T-helper 1 cell treated with Interleukin-12 subunit alpha and Interleukin-12 subunit beta and Interleukin-4 antibody, amounts not matched to agents 30 ng/mL and 1 ng/mL, for 36 hours (primary cell): Measurements from ENCODE around the gene LRRK1. TPM values are rescaled to one million over a fixed set of nuclear protein-coding genes. Genes with fewer than 3 reads are reported as not detected.

Experiments used
- intact Hi-C: fragments of 100-400 bp; cut with micrococcal nuclease; formaldehyde crosslinking; loops from one replicate; pipeline ENCODE4 v1.15.1; 2024
- total RNA-seq: library from RNA; stranded (reverse); gene quantifications from 2 replicates; pipeline ENCODE4 v1.2.3, GENCODE V29; 2022

LRRK1 gene
- total RNA-seq, 1 donor from 2014 or later = 0.86 TPM

DNA sequence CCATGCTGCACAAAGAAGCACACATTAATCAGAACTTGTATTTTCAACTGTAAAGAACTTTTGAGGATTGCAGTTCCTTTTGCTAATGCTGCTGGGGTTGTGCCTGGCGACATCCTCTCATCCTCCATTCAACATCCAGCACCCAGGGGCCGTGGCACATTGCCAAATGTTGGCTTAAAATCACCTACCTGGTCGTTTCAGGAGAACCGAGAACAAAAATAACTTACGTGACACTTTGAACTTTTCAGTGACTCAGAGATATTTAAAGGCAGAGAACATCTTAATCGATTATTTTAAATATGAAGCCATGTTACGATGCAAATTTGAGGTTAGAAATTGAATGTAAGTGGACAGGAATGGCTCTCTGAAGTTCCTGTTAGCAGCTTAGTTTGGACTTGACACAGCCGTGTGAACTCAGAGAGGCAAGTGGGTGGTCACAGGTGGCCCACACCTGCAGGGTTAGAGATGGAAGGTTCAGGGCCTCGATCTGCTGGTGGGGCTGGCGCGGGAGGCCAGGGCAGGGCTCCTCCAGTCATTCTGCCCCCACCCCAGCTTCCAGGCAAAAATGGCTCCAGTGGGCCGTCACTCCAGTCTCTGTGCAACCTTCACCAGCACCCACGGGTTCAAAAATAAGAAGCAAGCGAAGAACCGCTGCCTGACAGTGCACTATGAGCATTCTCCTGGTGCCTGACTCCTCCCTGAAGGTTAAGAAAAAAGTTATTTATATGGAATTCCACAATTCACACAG is 12.2 kb downstream of the LRRK1 start:
- intact Hi-C loops = no loop called here

DNA sequence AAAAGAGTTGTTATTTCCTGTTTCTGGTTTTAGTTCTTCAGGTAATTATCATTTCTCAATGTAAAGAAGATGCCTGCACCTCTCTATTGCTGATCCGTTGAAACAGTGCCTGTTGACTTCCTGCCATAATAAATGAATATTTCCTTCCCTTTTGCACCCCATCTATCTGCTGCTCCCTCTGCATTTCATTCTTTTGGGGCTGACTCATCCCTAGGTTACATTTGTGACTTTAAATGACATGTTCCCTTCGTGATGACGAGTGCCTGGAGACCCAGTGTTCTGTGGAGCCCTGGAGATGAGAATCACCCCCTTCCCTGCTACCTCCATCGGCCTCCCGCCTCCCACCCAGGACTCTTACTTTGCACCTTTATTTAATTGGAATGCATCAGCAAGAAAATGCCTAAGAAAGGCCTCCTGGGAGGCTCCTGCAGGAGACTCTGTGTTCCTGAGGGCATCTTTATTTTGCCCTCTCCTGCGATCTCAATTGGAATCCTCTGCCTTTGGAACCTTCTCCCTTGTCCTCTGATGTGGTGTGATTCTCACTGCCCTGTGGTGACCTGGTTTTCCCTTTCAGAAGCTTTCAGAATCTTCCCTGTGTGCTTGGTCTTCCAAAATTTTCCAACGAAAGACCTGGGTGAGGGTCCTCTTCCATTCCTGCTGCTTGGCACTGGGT is 13.7 kb downstream of the LRRK1 start:
- intact Hi-C loops = no loop called here

DNA sequence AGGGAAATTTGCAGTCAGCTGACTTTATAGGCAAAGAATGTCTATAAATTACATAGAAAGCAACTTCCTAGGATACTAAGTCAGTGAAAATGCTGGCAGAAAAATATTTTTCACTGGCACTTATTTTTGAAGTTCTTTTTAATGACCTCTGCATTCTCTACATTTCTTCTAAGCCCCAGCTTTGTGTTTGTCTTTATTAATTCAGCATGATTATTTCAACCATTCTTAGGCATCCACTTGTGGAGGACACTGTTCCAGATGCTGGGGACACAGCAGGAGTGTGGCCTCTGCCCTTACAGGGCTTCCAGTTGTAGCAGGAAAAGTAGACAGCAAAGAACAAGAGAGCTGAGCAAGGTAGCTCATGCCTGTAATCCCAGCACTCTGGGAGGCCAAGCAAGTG is 15.0 kb downstream of the LRRK1 start:
- intact Hi-C loops = no loop called here

DNA sequence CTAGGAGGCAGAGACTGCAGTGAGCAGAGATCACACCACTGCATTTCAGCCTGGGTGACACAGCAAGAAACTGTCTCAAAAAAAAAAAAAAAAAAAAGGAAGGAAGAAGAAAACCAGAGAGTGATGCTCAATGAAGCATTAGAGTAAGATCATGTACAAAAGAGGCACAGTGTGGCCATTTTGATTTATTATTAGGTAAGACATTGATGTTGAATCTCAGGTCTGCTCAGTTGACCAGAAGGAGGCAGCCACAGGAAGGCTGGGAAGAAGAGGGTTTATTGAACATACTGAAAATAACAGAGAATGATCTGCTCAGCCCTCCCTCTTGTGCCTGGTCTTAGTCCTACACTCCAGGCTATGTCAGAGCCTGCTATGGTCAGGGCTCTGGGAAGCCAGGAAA is 15.6 kb downstream of the LRRK1 start:
- intact Hi-C loops = no loop called here

DNA sequence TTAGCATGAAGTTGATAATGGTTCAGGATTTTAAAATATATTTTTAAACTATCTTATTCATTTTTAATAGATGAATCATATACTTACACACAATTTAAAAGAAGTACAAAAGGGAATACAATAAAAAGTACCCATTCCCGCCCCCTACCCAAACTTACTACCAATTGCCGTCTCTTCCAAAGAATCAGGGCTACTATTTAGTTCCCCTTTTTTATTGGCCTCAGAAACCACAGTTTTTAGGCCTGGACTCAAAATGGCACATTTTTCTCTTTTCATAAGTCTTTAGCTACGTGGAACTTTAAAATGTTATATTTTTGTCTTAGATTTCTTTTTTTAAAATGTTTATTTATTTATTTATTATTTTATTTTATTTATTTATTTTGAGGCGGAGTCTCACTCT is 18.0 kb downstream of the LRRK1 start:
- intact Hi-C loops = no loop called here

DNA sequence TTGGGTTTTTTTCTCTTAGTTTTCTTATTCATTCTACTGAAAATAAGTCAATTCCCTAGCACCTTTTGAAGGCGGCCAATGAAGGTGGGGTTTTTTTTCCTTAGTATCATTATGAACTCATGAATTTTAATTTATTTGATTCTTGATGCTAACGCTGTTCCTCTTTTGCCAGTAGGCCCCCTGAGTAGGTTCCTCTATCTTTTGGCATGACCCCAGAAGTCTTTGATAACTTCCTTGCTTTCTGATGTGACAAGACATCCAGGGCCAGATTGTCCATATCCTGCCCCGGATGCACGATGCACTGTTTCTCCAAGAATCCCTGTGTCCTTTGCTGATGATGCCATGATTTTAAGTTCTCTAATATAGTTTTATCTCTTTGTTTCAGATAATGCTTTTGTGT is 20.6 kb downstream of the LRRK1 start:
- intact Hi-C loops = no loop called here

DNA sequence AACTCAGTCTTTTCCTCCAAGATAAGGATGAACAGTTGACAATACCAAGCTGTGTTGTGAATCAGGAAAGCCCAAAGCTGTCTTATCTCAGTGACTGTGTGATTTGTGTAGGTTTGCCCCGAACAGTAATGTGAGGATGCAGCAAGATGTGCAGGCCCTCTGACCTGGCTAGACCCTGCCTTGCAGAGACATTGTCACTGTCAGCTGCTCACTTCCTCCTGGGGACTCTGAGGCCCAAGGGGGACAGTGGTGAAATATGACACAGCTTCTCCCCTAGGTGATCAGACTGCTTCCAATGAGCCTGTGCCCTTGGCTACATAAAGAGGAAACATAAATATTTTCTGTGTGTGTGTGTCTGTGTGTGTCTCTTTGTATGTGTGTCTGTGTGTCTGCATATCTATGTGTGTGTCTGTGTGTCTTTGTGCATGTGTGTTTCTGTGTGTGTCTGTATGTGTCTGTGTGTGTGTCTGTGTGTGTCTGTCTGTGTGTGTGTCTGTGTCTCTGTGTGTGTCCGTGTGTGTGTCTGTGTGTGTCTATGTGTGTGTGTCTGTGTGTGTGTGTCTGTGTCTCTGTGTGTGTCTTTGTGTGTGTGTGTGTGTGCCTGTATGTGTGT is 21.7 kb downstream of the LRRK1 start:
- intact Hi-C loops = no loop called here

DNA sequence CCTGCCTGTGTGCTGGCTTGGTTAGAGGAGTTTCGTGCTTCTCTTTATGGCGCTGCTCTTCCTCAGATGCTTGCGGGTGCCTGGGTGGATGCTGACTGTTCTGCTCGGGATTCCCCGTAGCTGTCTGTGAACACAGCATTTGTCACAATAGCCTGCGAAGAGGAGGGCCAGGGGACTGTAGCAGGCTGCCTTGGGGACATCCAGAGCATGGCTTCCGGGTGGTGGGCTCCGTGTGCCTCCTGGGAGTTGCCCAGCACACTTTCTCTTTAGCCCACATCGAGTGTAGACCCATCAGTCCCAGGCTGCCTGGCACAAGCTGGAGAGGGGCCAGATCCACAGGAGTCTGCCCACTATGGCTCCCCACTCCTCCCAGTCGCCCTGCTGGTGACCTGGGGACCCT is 22.4 kb downstream of the LRRK1 start:
- intact Hi-C loops = no loop called here

DNA sequence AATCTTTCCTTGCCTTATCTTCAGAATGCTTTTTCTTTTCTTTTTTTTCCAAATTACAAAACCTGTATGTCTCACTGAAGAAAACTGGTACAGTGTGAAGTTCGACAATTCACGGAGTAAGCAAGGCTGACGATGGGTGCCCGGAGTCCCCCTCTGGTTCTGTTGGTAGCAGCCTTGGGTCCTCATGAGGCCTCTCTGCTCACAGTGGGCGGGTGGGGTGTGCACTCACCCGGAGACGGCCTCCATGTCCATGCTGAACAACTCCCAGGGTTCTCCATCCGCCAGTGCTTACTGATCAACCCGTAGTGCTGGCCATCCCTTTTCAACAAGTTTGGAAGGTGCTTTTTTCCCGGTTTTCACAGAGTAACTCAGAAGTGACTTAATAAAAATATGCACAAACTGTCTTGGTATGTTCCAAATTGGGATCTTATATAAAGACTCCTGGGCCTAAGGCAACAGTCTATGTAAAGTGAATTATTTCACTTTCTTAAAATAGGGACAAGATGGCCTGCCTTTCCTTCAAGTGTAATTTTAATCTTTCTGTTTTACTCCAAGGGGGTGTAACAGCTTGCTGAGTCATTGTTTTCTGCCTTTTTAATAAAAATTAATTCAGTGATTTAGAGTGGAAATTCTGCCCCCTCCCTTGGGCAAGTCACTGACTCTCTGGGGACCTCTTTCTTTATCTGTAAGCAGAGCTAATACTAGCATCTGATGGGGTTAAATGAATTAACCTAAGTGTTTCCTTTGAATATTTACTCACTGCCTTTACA is 23.7 kb downstream of the LRRK1 start:
- intact Hi-C loops = no loop called here

DNA sequence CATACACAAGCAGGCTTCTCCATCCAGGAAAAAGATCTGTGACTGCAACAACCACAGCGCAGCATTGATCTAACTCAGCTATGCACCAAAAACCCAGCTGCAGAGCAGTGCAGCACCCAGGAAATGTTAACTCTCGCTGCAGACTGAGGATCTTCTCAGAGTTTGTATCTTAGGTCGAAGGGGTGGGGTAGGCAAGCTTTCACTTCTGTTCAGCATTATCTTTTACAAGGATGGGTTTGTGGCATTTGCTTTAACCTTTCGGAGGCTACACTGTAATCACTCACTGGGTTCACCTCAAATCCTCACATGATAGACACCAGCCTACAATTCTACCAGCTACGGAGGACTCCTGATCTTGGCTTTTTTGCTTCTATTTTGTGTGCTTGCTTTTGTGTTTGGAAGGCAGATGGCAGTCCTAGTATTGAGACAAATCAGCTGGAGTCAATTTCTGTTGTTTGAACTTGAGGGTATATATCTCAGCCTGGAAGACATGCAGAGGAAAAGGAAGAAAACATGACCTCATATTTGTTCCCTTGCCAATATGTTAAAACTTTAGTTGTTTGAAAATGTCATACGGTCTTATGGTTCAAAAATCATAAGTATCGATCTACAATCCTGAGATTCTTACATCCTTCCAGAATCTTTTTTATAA is 25.2 kb downstream of the LRRK1 start:
- intact Hi-C loops = no loop called here

DNA sequence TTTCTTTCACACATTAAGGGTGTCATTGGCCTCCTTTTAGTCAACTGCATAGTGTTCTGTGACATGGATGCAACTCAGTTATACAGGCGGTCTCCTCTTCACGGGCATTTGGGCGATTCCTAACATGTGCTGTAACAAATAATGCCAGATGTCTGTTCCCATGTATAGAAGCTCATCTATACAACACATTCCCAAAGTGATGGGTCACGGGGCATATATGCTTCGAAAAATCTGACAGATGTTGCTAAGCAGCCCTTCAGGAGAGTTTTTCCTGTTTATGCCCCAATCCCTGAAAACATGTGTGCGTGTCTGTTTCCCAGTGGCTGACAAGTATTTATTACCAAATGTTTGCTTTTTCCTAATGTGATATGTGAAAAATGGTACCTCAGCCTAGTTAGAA is 25.8 kb downstream of the LRRK1 start:
- intact Hi-C loops = no loop called here

DNA sequence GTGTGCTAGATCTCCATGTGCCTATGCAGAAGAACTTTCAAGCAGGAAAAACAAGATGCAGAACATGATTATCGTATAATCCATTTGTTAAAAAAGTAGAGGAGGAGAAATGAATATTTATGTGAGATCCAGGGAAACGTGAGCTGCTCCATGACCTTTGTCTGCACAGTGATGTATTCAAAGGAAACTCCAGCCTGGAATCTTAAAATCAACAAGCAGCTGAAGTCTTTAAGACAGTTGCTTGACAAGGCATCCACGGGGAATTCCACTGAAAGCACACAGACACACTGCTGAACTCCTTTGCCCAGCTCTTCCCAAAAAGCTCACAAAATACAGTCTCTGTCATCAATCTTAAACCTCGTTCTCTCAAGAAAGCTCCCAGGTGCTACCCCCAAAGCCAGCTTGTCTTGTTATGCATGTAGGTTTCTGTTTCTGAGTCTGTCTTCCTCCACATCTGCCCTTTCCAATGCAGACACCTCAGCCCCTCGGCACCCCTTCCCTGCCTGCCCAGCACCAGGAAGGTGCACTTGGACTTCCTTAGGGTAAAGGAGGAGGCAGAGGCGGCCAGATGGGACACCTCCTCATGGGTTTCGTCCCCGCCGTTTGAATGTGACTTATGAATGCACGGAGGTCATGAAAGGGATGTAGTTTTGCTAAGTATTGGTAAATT is 28.7 kb downstream of the LRRK1 start:
- intact Hi-C loops = no loop called here

DNA sequence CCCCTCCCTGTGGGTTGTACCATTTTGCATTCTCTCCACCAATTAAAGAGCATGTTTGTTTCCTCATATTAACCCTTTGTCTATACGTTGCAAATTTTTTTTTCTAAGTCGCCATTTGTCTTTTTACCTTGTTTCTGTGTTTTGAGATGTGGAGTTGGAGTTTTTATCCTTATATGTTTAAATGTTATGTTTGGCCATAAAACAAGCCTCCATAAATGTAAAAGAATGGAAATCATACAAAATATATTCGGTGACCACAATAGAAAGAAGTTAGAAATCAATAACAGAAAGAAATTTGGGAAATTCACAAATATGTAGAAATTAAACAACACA is 29.2 kb downstream of the LRRK1 start:
- intact Hi-C loops = no loop called here

DNA sequence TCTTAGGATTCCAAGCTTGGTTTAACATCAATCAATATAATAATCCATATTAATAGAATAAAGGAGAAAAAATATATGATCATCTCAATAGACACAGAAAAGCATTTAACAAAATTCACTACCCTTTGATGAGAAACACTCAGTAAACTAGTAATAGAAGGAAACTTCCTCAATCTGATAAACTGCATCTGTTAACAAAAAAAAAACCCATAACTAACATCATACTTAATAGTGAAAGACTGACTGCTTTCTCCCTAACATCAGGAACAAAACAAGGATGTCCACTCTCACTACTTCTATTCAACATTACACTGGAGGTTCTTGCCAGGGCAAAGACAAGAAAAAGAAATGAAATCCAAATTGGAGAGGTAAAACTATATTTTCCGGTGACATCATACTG is 30.5 kb downstream of the LRRK1 start:
- intact Hi-C loops = no loop called here

DNA sequence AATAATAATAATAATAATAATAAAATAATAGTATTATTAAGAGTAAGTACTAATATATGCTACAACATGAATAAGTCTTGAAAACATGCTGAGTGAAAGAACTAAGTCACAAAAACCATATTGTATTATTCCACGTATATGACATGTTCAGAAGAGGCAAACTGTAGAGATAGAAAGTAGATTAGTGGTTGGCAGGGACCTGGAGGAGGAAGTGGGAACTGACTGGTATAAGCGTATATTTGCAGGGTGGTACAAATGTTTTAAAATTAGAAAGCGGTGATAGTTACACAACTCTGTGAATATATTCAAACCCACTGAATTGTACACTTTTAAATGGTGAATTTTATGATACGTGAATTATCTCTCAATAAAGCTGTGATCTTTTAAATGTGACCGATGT is 32.8 kb downstream of the LRRK1 start:
- intact Hi-C loops = no loop called here

DNA sequence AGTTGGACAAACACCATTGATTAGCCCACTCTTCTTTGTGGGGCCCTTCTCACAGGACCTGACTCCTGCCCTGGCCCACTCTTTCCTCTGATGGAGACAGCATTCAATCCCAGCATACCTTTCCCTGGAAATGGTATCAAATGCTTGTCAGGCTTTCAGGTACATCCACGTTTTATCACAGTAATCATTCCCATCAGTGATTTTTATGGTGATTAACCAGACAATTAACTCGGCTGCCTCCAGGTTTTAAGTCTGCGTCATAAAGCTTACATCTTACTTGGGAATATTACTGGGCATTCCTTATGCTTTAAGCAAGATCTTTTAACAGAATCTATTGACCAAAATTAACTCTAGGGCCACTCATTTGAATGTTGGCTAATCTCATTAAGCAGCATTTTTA is 33.4 kb downstream of the LRRK1 start:
- intact Hi-C loops = no loop called here

DNA sequence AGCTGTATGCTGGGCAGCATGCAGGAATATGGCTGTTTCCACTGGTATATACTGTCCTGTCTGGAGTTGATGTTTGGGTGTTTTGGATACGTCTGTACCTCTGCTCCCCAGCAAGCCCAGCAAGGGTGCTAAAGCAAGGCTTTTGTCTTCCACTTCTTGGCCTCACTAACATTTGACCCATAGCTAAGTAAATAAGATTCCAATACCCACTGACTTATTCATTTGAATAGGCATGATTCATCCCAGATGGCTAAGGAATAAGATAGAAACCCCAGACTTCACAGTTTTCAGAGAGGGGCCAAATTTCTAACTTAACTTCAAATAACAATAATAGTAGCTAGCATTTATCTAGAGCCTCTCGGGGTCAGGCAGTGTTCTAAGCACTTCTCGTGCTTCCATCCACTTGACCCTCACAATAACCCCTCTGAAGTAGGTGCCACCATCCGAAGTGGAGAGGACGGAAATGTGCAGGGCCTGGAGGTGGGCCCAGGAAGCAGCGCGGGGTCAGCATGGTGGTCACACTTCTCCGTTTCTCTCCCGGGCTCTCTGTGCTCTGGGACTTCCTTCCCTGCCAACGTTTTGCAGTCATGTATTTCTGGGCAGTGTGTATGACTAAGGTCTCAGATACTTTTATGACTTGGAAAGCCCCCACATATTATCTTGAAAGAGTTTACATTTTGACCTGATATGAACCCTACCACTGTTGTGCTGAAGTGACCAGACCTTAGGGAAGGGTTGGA is 39.3 kb downstream of the LRRK1 start:
- intact Hi-C loops = no loop called here

DNA sequence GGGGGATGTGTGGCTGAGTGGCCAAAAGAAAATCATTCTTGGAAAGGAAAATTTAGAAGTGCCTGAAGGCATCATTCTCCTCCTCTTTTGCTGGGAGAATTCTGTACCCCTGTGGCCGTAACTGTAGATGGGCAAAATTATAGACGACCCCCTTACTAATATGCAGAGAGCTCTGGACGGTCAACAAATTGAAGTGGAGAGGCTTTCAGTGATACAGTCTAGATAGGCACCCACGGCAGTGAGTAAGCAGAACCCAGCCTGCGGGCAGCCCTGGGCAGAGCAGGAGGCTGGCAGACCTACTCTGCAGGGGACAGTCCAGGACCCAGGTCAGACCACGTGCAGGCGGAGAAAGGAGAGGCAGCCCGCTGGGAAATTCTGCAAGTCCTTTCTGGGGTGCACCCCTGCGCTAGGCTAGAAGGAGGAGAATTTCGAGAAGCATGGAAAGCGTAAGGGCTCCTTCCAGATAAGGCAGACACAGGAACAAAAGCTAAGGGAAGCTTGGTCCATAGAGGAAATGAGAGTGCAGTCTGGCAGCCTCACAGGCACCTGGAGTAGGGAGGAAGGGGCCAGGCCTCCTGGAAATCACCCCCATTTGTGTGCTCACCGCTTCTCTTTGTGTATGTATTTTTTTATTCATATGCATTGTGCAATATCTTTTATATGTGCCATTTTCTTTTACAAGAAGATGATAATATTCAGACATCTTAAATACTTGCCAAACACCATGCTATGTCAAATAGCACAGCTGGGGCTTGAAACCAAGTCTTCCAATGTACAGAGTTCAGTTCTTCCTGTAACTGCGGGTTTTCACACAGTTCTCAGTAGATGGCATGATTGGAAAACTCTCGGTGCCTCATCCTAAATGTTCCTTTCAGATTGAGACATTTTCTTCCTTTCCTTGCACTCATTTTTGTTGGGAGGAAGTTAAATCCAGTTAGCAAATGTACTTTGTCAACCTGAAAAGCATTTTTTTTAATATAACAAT is 40.2 kb downstream of the LRRK1 start:
- intact Hi-C loops = no loop called here

DNA sequence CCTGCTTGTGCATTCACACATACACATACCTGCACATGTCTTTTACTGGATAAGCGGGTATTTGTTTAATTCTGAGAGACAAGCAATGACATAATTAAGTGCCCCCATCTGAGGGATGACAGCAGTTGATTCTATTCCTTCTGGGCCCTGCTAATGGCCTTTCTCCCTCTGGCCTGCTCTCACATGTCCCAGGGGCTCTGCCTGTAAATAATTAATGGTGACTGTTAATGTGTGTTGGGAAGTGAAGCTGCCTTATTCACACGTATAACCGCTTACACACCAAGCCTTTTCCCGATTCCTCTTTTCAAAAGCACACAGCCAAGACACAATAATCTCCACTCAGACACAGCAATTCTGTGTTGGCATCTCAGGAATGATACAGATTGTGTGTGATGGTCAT is 47.8 kb downstream of the LRRK1 start:
- intact Hi-C loops = no loop called here
